DND-41 (cell line): ENCODE measurements around the gene ZNF554.
A peak's percentile ranks its signal among the peaks of the same experiment; 100 is the strongest.

Source experiments
- ATAC-seq: fragments of 200-7000 bp; cut with Tn5 transposase; 3 replicates; pipeline ENCODE4 v1.9.1; 2021; ENCODE audit warnings: low read depth; ENCODE audit not compliant: insufficient read depth
- DNase-seq: peaks from one replicate; pipeline ENCODE4 v3.0.0-alpha.2; 2020
- H2AFZ ChIP-seq: 2 replicates; pipeline ENCODE4 v1.6.0; 2012; ENCODE audit warnings: low read depth, low read length
- H3K27ac ChIP-seq: 2 replicates; pipeline ENCODE4 v1.5.1; 2012; ENCODE audit warnings: low read length, inconsistent platforms
- H3K27me3 ChIP-seq: fragments of 200-600 bp; sonication (generic); 2 replicates; pipeline ENCODE4 v1.6.0; 2012; ENCODE audit warnings: low read length, mild to moderate bottlenecking, inconsistent platforms; ENCODE audit not compliant: insufficient read depth, poor library complexity
- H3K36me3 ChIP-seq: 2 replicates; pipeline ENCODE4 v1.5.1; 2012; ENCODE audit warnings: low read length, inconsistent platforms; ENCODE audit not compliant: insufficient read depth
- H3K4me1 ChIP-seq: 2 replicates; pipeline ENCODE4 v1.5.1; 2012; ENCODE audit warnings: mild to moderate bottlenecking, low read length; ENCODE audit not compliant: insufficient read depth
- H3K4me2 ChIP-seq: 2 replicates; pipeline ENCODE4 v1.6.0; 2012; ENCODE audit warnings: mild to moderate bottlenecking, moderate library complexity, low read length, inconsistent platforms; ENCODE audit not compliant: insufficient read depth
- H3K4me3 ChIP-seq, 2 experiments: fragments of 200-600 bp in 1 of 2; shearing (Covaris generic) in 1 of 2; 2 replicates each; pipeline ENCODE4 v1.5.1; 2012 to 2016; ENCODE audit warnings: inconsistent platforms in 2 of 2, low read length in 2 of 2, mild to moderate bottlenecking in 2 of 2, low read depth in 1 of 2, moderate library complexity in 1 of 2
- H3K79me2 ChIP-seq: 2 replicates; pipeline ENCODE4 v1.6.0; 2012; ENCODE audit warnings: low read length, inconsistent platforms; ENCODE audit not compliant: insufficient read depth
- H3K9ac ChIP-seq: 2 replicates; pipeline ENCODE4 v1.6.0; 2012; ENCODE audit warnings: low read depth, mild to moderate bottlenecking, inconsistent platforms, low read length, moderate library complexity
- H3K9me3 ChIP-seq: 2 replicates; pipeline ENCODE4 v1.5.1; 2012; ENCODE audit warnings: low read length, moderate library complexity, mild to moderate bottlenecking, inconsistent platforms; ENCODE audit not compliant: insufficient read depth, severe bottlenecking
- H4K20me1 ChIP-seq: 2 replicates; pipeline ENCODE4 v1.6.0; 2012; ENCODE audit warnings: low read length; ENCODE audit not compliant: insufficient read depth
- CTCF ChIP-seq: IDR thresholded peaks from 2 replicates; pipeline ENCODE4 v1.5.1; 2012; ENCODE audit warnings: borderline replicate concordance, low read length, moderate library complexity, mild to moderate bottlenecking; ENCODE audit not compliant: poor library complexity, severe bottlenecking; ENCODE audit errors: extremely low read depth
- EZH2 ChIP-seq: IDR thresholded peaks from 3 replicates; pipeline ENCODE4 v1.6.1; 2012; ENCODE audit warnings: borderline replicate concordance, low read depth, mild to moderate bottlenecking, moderate library complexity, low read length, inconsistent platforms; ENCODE audit not compliant: severe bottlenecking

ZNF554 gene

GRCh38 chr19:2819540-2820111, at the start of gene ZNF554:
Gene ZNF554 (plus strand): TSS chr19:2819868. CDS start chr19:2820072, 204 bp downstream.
- H3K27ac ChIP-seq, result peak within 1 kb of the TSS; percentile 54
- peak; percentile 96 for ATAC-seq

GRCh38 chr19:2770055-2771013, 49.3 kb upstream of the ZNF554 start:
- H3K27ac ChIP-seq, result no peak overlapping the region; the same call in 1 of the 2 replicates
- no peaks in the 10 kb centered on the region for H3K9me3 ChIP-seq
- H2AFZ ChIP-seq, result no peak overlapping the region
- H3K79me2 ChIP-seq, result peaks cover 67% of the 10 kb centered on the region
- H3K27me3 ChIP-seq, result no peaks in the 10 kb centered on the region
- no peak for ATAC-seq
- H4K20me1 ChIP-seq, result peaks cover 67% of the 10 kb centered on the region
- no peak overlapping the region for H3K4me3 ChIP-seq
- DNase-seq, result no peak
- no peak overlapping the region for H3K4me2 ChIP-seq
- no peaks in the 10 kb centered on the region for H3K4me1 ChIP-seq
- H3K36me3 ChIP-seq, result peaks cover 68% of the 10 kb centered on the region
- no peak overlapping the region for H3K9ac ChIP-seq
- no peak for TF ChIP-seq CTCF

More at GRCh38 chr19:2819540-2820111, at the start of gene ZNF554:
- Histone ChIP-seq H3K79me2 (peaks cover 6% of the 10 kb centered on the region), H3K27me3 (no peaks in the 10 kb centered on the region), H3K9me3 (no peaks in the 10 kb centered on the region), H2AFZ (peak within 1 kb of the TSS; percentile 79), H3K4me3 (peak within 1 kb of the TSS; percentile 68 to 70; a peak in 3 of 4 replicates), H3K4me1 (peaks cover 19% of the 10 kb centered on the region), H3K9ac (peak within 1 kb of the TSS; percentile 77), H4K20me1 (no peaks in the 10 kb centered on the region), H3K4me2 (peak within 1 kb of the TSS; percentile 76), H3K36me3 (peaks cover 11% of the 10 kb centered on the region)
- peak; percentile 95 for TF ChIP-seq CTCF
- TF ChIP-seq EZH2, result no peak
- DNase-seq, result peak; percentile 97

DNA sequence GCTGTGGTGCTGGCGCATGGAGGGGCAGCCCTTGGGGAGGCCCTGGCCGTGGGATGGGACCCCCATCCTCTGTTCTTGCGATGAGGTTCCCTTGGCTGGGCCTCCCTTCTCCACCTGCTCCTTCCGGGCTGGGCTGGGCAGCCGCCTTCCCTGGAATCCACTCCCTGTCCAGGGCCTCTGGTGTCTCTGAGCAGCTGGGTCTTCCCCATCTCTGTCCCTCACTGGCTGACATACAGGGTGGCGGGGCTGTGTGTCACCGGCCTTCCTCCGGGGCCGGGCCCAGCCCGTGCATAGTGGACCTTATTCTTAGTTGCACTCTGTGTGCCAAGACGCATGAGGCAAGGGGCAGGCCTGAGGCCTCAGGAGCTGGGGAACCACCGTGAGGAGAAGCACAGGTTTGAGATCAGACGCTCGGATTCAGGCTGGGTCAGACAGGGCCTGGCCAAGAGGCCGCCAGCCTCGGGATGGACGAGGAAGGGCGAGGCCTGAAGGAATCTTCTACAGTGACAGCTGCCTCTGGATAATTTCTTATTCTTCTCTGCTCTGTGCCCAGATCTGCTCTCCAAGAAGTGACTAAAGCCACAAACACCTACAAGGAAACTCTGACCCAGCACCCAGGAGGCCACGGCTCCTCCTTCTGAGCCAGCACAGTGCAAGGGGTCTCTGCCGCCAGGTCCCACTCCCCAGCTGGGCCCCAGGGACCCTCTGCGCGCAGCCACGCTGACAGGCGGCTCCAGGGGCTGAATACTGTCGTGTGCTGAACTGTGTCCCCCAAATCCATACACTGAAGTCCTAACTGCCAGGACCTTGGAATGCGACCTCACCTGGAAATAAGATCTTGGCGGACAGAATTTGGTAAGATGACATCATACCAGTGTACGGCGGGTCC, 47.6 kb upstream of the ZNF554 start:
- H3K4me3 ChIP-seq, result no peak overlapping the region
- peaks cover 84% of the 10 kb centered on the region for H4K20me1 ChIP-seq
- H3K9ac ChIP-seq, result no peak overlapping the region
- ATAC-seq (no peak), DNase-seq (no peak)
- H2AFZ ChIP-seq, result no peak overlapping the region
- H3K36me3 ChIP-seq, result peaks cover 53% of the 10 kb centered on the region
- H3K4me2 ChIP-seq, result no peak overlapping the region
- H3K27ac ChIP-seq, result no peak overlapping the region
- peaks cover 3% of the 10 kb centered on the region; the same call in 1 of the 2 replicates for H3K4me1 ChIP-seq
- H3K27me3 ChIP-seq, result no peaks in the 10 kb centered on the region
- peaks cover 84% of the 10 kb centered on the region for H3K79me2 ChIP-seq
- no peaks in the 10 kb centered on the region for H3K9me3 ChIP-seq
- TF ChIP-seq EZH2 (no peak), CTCF (no peak)
